OCI-LY3 (cell line): ENCODE measurements around the gene GPR63.

ENCODE experiments used
- H2AFZ ChIP-seq: fragments of 200-600, 300-600 bp; shearing (Covaris generic); 2 replicates; pipeline ENCODE4 v1.6.0; 2014; ENCODE audit warnings: antibody characterized with exemption, low read depth, low read length
- H3K27ac ChIP-seq: fragments of 200-600, 300-600 bp; sonication (generic); 2 replicates; pipeline ENCODE4 v1.5.1; 2014; ENCODE audit warnings: mild to moderate bottlenecking, low read length, moderate library complexity, mixed read lengths
- H3K27me3 ChIP-seq: fragments of 200-600, 300-600 bp; sonication (generic); 2 replicates; pipeline ENCODE4 v1.6.1; 2014; ENCODE audit warnings: low read depth, low read length, mixed read lengths
- H3K36me3 ChIP-seq: fragments of 200-600, 300-600 bp; sonication (generic); replicated peaks from 2 replicates; pipeline ENCODE3; 2014; ENCODE audit warnings: low read depth, low read length, mixed read lengths
- H3K4me1 ChIP-seq: fragments of 300-600, 200-600 bp; sonication (generic); 2 replicates; pipeline ENCODE4 v1.6.1; 2014; ENCODE audit warnings: low read length, mixed read lengths
- H3K4me2 ChIP-seq: fragments of 200-600, 300-600 bp; sonication (generic); 2 replicates; pipeline ENCODE4 v1.6.1; 2014; ENCODE audit warnings: low read length, mixed read lengths
- H3K4me3 ChIP-seq: fragments of 300-600, 200-600 bp; sonication (generic); 2 replicates; pipeline ENCODE4 v1.5.1; 2014; ENCODE audit warnings: antibody characterized with exemption, mild to moderate bottlenecking, low read length, moderate library complexity
- H3K79me2 ChIP-seq: fragments of 300-600, 200-600 bp; shearing (Covaris generic); 2 replicates; pipeline ENCODE4 v1.6.1; 2014; ENCODE audit warnings: mild to moderate bottlenecking, low read length, mixed read lengths
- H3K9ac ChIP-seq: fragments of 300-600, 200-600 bp; shearing (Covaris generic); 2 replicates; pipeline ENCODE4 v1.6.0; 2014; ENCODE audit warnings: mild to moderate bottlenecking, low read length, moderate library complexity
- H3K9me3 ChIP-seq: fragments of 200-600, 300-600 bp; shearing (Covaris generic); 2 replicates; pipeline ENCODE4 v1.6.1; 2014; ENCODE audit warnings: low read length, mixed read lengths; ENCODE audit not compliant: insufficient read depth
- H4K20me1 ChIP-seq: fragments of 200-600, 300-600 bp; sonication (generic); 2 replicates; pipeline ENCODE4 v1.6.1; 2016; ENCODE audit warnings: low read length, mixed read lengths; ENCODE audit not compliant: insufficient read depth
- CTCF ChIP-seq: fragments of 200-600, 300-600 bp; sonication (generic); IDR thresholded peaks from 2 replicates; pipeline ENCODE4 v1.5.1; 2014; ENCODE audit warnings: antibody characterized with exemption, low read length, low read depth
- EZH2phosphoT487 ChIP-seq: fragments of 200-600 bp; shearing (Covaris generic); IDR thresholded peaks from 2 replicates; pipeline ENCODE4 v1.6.1; 2018; ENCODE audit warnings: antibody characterized with exemption, mixed run types, low read depth

The GPR63 gene

GRCh38 chr6:96755096-96755495, 82.2 kb downstream of the GPR63 start:
- no peak overlapping the region for H3K4me3 ChIP-seq
- peaks cover 2% of the 10 kb centered on the region for H3K36me3 ChIP-seq
- H3K4me1 ChIP-seq = peaks cover 4% of the 10 kb centered on the region; the same call in 1 of the 2 replicates
- H3K27me3 ChIP-seq = no peaks in the 10 kb centered on the region
- no peaks in the 10 kb centered on the region for H3K79me2 ChIP-seq
- H3K9ac ChIP-seq = no peak overlapping the region
- no peak for TF ChIP-seq CTCF
- no peak for TF ChIP-seq EZH2phosphoT487
- no peak overlapping the region for H3K27ac ChIP-seq
- H4K20me1 ChIP-seq = no peaks in the 10 kb centered on the region
- H3K4me2 ChIP-seq = no peak overlapping the region
- no peak overlapping the region for H2AFZ ChIP-seq
- H3K9me3 ChIP-seq = no peaks in the 10 kb centered on the region

- Histone ChIP-seq H3K27ac (no peak overlapping the region), H3K27me3 (no peaks in the 10 kb centered on the region), H4K20me1 (no peaks in the 10 kb centered on the region), H3K4me2 (no peak overlapping the region), H3K4me3 (no peak overlapping the region), H3K9ac (no peak overlapping the region), H3K79me2 (no peaks in the 10 kb centered on the region), H3K36me3 (peaks cover 2% of the 10 kb centered on the region), H3K4me1 (no peaks in the 10 kb centered on the region; the same call in 1 of the 2 replicates), H2AFZ (no peak overlapping the region), H3K9me3 (no peaks in the 10 kb centered on the region)
- TF ChIP-seq CTCF (no peak), EZH2phosphoT487 (no peak)
Observed at GRCh38 chr6:96749891-96750290, 87.4 kb downstream of the GPR63 start.
